Activated CD4-positive, CD25-positive, alpha-beta regulatory T cell (primary cell): Measurements from ENCODE around the gene PBX1.

Experiments
- DNase-seq, 4 experiments: peaks; one replicate each; lab custom pipeline; 2025; lab: John Stamatoyannopoulos, UW

The PBX1 gene

DNA sequence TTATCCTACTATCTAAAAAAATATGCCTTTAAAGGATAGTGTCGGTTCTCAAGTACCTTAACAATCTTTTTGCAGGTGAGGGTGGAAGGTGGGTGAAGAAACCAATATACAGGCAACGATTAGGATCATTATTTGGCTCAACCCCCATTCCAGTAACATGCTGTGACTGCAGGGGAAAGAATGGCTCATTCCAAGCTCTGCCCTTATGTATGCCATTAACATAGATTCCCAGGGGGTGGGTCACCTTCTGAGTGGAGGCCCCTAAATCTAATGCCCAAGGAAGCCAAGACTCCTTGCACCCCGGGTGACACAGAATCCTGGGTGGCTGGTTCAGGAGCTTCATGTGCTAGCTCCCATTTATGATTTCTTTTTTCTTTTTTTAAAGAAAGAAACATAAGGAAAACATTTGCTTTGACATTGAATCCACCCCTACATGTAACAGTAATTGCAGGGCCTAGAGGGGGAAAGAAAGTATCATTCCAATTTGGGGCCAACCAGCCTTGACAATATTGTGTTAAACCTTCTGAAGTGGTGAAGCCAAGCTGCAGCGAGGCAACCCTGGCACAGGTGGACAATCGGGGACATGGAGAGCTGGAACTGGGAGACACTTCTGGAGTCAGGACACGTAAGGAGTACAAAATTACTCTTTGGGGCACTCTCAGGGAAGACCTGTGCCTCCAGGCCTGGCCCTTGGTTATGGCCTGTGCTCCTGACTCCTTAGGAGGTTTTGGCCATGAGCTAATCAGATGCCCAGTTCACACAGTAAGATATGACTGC is 200.3 kb downstream of the PBX1 start:
- DNase-seq: no peak

DNA sequence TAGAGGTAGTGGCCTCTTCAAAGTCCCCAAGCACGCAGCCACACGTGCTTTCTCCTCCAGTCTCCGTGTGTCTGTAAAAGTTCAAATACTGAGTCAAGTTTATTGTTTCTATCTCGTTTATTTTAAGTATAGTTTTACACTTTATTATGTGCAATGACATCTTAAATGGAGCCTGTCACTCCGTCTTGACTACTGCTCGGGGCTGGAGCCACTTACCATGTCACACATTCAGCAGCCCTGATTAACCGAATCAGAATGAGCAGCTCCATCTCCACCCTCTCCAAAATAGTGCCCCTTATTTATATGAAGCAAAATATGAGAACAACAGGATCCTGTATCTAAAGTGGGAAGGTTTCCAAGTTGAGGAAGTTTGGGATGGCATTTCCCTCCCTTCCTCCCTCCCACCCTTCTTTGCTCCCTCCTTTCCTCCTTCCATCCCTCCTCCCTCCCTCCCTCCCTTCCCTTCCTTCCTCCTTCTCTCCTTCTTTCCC is 201.0 kb downstream of the PBX1 start:
- DNase-seq: no peak

DNA sequence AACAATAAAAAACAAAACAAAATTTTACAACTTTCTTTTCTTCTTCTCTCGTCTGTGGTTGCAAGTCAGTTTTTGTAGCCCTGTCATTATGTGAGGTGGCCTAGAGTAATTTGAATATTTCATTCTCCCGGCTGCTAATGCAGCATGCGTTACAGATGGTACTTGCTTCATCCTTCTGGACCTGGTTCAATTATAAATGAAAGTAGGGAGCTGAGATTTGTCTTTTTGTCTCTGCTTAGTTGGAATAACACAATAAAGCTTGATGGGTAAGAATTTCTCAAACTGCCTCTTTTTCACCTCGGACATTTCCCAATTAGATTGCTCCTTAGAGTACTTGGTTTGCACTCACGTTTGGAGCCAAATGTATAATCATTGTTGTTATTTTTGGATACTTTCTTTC is 201.6 kb downstream of the PBX1 start:
- DNase-seq: no peak

DNA sequence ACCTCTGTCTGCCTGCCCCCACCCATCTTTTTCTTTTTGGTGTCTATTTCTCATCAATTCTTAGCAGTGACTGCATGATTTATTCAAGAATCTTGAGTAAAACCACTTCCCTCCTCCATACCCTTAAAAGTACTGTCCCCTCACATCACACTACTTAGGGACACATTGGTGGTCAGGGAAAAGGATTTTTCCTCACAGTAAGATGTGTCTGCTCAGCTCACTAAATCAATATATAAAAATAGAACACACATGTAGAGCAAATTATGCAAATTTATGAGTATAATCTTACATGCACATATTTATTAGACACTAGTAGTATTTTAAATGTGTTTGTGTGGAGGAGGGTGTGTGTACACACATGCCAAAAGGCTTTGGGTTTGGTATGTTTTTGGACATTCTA is 202.0 kb downstream of the PBX1 start:
- DNase-seq: no peak

DNA sequence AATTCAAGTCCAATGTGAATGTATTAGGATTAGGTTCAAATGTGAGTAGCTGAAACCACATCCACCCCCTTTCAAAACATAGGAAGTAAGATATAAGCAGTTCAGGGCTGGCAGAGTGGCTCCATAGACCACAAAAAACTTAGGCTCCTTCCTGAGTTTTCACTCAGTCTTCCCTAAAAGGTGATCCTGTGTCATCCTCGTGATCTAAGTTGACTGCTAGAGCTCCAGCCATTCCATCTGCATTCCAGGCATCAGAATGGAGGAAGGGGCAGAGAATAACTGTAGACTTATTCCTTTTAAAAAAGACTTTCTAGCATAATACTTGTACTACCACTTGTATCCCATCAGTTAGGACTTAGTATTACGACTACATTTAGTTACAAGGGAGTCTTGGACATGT is 204.1 kb downstream of the PBX1 start:
- no peak for DNase-seq

DNA sequence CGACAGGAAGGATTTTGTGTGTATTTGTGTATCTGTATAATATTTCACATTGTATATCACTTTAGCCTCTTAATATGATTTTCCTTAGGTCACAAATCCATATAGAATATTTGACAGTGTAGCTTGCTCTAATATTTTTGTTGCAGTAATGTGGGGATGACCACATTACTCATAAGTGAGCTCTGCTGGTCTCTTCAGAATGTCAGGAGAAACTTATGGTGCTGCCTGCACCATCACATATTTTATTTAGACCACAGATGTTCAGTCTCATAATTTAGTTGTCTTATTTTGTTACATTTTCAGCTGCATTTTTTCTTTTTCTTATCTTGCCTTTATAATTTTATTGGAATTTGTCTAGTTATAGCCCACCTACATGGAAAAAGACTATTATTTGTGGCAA is 205.3 kb downstream of the PBX1 start:
- DNase-seq: no peak

DNA sequence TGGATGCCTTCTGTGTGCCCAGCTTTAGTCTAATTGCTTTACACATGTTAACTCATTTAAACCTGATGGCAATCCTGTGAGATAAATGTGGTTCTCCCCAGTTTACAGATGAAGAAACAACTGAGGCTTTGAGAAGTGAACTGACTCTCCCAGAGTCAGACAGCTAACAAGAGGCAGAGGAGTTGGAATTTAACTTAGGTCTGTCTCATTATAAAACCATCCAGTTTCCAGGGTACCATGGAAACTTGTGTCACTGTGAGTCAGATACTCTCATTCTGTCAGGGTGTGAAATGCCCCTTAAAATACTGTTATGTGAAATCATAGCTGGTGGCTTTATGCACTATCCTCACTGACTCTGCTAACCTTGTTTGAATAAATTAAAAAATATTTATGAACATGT is 206.6 kb downstream of the PBX1 start:
- DNase-seq: no peak

DNA sequence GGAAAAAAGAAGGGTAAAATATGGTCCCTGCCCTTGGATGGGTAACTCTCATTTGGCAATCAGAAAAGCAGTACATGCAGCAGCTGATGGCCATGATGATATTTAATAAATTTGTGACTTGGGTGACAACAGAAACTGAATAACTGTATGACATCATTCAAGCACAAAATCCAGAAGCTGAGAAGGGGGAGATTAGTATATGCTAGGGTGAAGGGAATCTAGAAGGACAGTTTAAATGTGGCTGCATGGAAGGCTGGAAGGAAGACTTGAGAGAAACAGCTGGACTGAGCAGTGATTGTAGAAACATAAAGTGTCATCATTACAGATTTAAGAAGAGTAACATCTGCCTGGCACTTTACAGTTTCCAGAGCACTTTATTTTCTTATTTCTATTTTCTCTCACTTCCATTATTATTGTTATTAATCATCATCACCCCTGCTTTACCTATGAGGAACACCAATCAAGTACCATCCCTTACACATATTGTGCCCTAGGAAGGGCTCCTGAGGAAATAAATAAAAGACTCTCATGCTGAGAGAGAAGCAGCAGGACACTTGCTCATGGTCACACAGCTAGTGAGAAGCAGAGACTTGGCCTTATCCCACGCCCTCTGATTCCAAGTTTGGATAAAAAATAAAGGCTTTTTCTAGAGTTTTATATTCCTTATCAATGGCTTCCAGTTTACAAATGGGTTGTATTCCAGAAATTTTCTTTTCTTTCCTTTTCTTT is 207.2 kb downstream of the PBX1 start:
- DNase-seq: no peak

DNA sequence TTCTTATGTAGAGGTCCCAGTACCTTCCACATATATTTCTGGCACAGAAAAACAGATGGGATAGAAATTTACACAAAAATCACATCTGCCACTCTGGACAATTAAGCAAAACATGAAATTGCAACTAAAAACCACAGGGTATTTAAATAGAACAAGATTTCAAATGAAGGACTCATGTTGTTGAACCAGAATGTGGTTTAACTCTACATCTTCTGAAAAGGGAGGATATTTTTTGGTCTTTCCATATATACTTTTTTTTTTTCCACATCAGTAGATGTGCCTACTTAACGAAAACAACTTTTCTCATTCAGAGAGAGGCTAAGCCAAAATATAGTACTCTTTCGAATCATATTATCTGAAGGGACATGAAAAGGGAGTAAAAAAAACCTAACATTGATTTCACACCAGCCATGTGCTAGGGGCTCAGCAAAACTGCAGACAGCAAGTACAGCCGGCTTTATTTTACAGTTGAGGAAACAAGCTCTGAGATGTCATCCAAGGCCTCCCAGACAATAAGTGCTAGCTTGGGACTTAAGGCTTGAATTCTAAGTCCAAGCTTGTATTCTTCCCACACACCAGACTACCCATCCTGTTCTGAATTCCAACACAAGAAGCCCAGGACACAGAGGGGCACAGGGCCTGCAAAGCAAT is 208.9 kb downstream of the PBX1 start:
- no peak for DNase-seq

DNA sequence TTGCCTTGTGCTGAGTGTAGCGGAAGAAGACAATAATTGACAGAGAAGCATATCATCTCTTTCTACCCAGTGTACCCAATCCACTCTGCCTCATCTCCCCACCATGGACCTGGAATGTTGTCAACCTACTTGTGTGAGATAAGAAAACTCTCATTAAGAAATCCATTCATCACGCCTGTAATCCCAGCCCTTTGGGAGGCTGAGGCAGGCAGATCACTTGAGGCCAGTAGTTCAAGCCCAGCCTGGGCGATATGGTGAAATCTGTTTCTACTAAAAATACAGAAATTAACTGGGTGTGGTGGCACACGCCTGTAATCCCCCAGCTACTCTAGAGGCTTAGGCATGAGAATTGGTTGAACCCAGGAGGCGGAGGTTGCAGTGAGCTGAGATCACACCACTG is 209.6 kb downstream of the PBX1 start:
- DNase-seq: no peak

DNA sequence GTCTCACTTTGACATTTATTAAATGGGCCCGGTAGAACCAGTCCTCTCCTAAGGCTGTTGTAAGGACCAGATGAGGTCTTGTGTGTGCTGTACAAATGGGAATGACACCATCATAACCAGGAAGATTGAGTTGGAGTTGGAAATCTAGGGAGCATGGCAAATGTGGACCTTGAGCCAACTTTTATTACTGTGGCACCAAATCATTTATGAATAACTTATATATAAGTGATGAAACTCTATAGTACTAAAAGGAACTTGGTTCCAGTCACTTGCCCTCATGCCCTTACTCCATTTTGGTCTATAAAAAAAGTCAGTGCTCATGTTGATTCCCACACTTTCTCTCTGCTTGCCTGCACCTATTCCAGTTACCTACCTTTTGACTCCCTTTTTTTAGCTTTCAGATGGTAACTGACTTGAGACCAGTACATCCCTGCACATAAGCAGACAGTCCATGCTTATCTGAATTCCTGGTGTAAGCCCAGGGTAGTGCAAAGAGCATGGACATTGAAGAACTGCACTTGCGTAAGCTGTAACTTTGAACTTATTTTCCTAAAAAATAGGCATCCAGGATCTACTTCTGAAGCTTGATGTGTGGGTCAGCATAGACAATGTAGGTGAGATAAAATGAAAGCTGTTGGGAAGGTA is 210.6 kb downstream of the PBX1 start:
- no peak for DNase-seq

DNA sequence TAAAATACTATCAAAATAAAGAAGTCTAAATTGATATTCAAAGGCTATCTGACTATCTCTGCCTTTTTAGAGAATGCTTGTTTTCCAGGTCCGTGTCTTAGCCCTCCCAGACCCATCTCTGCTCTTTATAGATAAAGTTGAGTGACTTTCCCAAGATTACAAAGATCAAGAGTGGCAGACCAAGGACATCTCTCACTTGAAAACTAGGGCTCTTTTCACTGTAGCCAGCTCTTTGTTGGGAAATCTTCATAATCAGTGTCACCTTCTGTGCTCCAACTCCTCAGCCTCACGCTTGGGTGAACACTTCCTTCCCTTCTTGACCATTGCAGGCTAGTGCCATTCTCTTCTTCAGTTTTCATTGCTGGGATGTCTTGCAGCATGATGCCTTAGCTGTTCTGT is 211.1 kb downstream of the PBX1 start:
- DNase-seq: no peak

DNA sequence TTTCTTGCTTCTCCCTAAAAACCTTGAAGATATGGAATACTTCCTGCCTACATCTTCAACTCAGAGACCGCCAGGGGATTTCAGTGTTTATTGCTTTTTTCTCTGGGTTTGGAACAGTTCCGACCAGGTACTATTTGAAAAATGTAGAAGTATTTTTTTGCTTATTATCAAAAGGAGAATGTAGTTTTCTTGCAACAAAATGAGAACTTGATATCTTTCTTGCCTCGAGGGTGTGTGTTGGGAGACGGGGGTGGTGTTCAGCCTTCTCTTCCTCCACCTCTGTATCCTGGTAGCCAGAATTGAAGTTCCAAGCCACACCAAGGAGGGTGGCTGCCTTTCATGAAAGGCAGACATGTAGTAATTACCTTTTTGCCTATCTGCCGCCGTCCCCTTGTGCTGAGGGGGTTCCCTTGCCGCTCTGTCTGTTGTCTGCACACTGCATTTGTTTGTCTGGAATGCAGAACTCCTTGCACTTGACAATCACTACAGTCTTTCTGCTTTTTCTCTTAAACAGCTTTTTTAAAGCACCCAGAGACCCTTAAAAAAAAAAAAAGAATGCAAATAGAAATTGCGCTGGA is 212.1 kb downstream of the PBX1 start:
- DNase-seq: no peak

DNA sequence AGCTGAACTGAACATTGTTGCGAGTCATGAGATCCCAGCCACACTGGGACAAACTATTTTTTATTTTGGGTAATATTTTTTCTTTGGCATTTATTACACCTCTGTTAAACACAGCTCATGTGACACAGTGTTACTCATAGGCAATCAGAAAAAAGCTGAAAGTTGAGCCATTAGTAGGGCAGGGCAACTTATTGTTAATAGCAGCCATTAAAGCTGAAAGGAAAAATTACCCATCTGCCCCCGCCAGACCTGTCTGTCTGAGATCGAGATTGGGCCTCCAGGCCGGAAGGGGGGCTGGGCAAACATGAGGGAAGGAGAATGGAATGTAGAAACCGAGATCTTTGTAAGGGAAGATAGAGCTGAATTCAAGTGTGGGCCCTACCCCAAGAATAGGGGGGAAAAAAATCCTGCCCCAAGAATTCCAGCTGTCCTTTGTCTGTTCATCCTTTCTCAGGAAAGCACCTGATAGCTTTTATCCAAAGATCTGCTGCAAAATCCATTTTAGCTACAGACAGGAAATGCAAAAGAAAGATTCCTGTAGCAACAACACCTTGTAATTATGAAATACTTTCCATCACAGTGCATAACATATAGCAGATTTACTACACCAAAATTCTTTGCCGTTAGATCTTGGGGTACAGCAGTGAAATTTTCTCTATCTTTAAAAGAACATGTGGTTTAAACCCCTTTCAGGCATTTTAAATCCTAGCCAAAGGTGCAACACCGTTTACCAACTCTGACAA is 212.8 kb downstream of the PBX1 start:
- no peak for DNase-seq

DNA sequence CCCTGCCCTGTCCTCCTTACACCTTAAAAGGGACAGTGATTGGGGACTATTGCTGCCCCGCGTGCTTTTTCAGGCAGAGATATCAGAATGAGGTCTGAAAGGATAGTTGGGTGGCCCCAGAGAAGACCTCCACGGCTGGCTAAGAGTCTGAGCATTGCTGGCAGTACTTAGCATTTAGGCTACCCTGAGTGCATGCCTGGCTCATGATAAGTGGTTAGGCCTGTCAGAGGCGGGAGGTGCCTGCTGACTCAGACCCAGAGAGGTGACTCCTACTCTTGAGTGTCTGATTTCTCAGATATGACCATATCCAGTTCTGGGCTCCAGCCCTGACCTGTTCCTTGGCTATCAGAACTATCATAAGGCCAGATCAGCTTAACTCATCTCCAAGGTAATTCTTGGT is 213.7 kb downstream of the PBX1 start:
- DNase-seq: no peak

DNA sequence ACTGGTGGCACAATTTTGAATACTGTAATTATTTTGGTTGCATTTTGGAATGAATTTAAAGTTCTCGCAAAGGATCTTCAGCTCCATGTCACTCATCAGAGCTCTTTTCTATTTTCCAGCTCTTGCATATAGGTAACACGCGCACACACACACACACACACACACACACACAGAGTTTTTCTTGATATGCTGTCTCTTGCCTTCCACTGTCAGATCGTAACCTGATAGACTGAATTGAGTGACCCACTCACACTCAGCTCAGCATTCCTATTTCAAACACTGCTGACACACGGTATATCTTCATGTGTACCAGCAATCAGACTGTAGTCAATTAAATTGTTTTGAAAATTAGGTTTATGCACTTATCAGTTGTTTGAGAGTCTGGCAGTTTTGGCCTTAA is 214.1 kb downstream of the PBX1 start:
- DNase-seq: no peak

DNA sequence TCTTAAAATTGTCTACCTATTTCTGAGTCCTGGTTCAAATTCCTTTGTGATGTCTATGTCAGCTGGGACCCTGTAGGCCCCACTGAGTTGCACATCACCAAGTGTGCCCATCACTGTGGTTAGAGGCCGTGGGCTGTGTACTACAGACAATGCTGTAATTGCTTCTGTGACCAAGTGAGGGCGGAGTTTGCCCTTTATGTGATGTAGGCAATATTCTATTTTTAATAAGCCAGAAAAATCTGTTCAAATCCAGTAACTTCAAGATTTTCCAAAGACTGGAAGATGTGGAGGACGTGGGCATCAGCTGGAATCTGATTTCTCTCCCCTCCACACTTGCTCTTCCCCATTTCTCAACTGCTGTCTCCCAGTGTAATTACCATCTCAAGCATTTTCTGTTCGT is 215.4 kb downstream of the PBX1 start:
- no peak for DNase-seq

DNA sequence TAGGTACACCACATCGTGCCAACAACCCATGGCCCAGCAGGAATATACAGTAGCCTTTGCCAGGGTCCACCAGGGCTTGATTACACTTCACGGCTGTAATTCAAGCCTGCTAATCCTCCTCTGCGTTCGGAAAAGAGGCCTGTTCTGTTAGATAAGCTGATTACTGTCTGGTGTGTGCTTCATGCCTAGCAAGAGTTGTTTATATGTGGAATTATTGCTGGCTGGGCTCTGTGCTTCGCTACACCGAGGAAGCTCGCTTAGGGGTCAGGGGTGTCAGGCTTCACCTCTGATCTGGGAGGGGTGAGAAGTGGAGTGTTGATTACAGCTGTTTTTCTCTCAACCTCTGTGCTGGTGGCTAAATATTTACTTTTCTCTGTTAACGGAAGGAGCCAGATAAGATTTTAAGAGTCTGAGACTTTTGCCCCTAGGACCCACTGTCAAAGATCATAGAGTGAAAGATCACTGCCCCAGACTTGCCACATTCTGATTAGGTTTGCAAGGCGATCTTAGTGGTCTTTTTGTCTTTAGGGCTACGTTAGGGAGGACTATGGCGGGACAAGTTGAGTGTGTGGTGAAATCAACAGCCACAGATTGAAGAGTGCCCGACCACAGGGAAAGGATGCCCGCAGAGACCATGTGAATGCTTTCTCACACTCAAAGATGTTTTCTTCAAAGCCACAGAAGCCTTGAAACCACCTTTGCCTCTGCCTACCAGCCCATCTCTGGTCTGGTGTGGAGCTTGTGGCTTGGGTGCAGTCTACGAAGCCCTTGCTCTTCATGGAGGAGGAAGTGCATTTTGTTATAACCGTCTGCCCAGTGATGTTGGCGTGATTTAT is 216.1 kb downstream of the PBX1 start:
- DNase-seq: no peak

DNA sequence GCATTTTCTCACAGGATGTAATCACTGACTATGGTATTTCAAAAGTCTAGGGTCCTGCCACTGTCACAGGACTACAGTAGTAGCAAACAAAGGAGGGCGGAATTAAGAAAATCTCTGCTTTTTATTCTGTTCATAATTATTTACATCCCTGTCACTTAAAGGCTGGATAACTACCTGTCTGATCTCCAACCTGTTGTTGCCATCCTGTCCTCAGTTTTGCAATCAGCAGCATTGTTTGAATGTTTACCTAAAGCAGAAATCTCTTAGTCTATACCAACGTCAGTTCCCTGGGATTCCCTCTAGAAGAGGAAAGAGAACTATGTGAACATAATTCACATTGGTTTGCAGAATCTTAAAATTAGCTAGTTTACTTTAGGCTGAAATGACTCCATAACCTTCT is 218.5 kb downstream of the PBX1 start:
- no peak for DNase-seq

DNA sequence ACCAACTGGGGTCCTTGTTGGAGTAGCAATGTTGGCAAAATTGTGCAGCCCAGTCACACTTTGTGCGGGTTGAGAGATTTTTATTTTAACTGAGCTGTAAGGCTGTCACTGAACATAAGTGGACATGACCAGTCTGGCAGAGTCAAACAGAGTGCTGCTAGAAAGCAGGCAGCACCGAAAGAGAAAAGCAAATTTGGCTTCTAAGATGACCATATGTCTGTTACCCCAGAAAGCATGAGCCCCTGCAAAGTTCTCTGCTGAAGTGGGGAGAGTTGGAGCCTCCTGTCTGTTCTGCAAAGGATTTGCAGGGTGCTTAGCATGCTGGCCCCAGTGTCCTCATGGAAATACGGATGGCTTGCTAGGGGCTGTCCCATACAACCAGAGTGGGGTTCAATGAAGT is 220.4 kb downstream of the PBX1 start:
- DNase-seq: no peak
